Cardiac fibroblast (primary cell): ENCODE measurements around the gene G3BP2.
A peak's percentile ranks its signal among the peaks of the same experiment; 100 is the strongest.

Experiments
- DNase-seq, 2 donors: peaks; one replicate each; pipeline versions ENCODE4 v3.0.0 to v3.0.0-alpha.2; 2010; ENCODE audit warnings: low read depth in 2 of 2
- H3K4me3 ChIP-seq, 2 donors: replicated peaks in 1 of 2; 1 replicate in 1 of 2; 2 replicates in 1 of 2; pipeline ENCODE4 v1.5.1; 2011; ENCODE audit warnings: low read depth in 2 of 2, low read length in 2 of 2, mild to moderate bottlenecking in 2 of 2, moderate library complexity in 1 of 2
- TF ChIP-seq, protein P1 (sequence below): IDR thresholded peaks from one replicate; pipeline ENCODE4 v1.5.1; 2011; ENCODE audit warnings: low read depth, mild to moderate bottlenecking, low read length, inconsistent platforms

The G3BP2 gene

DNA sequence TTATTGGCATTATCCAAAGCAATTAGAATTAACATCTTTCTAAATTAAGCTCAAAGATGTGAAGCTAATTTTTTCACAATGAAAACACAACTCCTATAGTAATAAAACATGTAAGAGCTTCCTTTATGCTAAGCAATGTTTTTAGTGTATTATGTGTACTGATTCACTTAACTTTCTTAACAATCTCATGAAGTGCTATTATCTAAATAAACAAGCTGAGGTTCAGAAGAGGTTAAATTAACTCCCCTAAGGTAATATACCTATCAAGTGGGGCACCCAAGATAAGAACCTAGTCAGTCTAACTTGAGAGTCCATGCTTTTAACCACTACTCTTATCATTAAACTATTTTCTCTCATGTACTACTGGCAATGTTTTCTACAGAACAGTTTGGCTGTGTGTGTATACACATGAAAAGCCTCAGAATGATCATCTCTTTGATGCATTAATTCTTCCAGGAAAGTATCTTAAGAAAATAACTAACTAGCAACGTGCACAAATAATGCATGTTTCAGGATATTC is 13.6 kb downstream of the G3BP2 start:
- DNase-seq, result no peak
- TF ChIP-seq, protein P1, sequence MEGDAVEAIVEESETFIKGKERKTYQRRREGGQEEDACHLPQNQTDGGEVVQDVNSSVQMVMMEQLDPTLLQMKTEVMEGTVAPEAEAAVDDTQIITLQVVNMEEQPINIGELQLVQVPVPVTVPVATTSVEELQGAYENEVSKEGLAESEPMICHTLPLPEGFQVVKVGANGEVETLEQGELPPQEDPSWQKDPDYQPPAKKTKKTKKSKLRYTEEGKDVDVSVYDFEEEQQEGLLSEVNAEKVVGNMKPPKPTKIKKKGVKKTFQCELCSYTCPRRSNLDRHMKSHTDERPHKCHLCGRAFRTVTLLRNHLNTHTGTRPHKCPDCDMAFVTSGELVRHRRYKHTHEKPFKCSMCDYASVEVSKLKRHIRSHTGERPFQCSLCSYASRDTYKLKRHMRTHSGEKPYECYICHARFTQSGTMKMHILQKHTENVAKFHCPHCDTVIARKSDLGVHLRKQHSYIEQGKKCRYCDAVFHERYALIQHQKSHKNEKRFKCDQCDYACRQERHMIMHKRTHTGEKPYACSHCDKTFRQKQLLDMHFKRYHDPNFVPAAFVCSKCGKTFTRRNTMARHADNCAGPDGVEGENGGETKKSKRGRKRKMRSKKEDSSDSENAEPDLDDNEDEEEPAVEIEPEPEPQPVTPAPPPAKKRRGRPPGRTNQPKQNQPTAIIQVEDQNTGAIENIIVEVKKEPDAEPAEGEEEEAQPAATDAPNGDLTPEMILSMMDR, result no peak
- H3K4me3 ChIP-seq, result no peak overlapping the region

DNA sequence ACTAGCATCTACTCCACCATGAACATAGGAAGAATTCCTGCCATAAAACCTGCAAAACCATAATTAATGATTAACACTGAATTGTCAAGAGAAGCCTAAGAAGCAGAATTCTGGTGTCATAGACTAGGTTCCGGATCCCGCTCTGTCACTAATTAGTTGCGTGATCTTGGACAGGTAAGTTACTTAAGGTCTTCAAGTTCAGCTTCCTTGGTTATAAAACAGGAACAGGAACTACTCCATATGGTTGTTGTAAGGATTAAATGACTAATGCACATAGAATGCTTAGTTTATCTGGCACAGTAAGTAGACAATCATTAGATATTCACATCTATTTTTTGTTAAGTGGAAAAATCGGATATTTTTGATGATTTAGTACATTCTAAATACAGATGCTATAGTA is 14.3 kb downstream of the G3BP2 start:
- no peak overlapping the region for H3K4me3 ChIP-seq
- TF ChIP-seq, protein P1, result no peak
- DNase-seq, result peak; percentile 29 to 52

- no peak overlapping the region for H3K4me3 ChIP-seq
- TF ChIP-seq, protein P1, result no peak
- DNase-seq, result no peak
These were observed 17.6 kb downstream of the G3BP2 start for GRCh38 chr4:75655562-75655961.

DNA sequence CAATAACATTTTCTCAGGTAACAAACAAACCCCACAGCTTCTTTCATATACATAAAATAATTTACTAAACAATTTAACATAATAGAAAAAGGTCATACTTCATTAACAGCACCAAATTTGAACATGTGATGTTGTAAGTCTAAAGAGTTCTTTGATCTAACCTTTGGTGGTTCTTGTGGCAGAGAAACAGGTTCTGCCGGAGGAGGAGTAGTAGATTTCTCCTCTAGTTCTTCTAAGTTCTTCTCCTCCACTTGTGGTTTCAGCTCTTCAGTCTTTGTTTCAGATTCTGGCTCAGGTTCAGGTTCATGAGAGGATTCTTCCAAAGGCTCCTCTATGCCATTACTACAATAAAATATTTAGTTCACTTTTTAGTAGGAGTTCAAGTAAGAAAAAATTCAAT is 18.3 kb downstream of the G3BP2 start:
- TF ChIP-seq, protein P1, result no peak
- no peak overlapping the region for H3K4me3 ChIP-seq
- no peak for DNase-seq

DNA sequence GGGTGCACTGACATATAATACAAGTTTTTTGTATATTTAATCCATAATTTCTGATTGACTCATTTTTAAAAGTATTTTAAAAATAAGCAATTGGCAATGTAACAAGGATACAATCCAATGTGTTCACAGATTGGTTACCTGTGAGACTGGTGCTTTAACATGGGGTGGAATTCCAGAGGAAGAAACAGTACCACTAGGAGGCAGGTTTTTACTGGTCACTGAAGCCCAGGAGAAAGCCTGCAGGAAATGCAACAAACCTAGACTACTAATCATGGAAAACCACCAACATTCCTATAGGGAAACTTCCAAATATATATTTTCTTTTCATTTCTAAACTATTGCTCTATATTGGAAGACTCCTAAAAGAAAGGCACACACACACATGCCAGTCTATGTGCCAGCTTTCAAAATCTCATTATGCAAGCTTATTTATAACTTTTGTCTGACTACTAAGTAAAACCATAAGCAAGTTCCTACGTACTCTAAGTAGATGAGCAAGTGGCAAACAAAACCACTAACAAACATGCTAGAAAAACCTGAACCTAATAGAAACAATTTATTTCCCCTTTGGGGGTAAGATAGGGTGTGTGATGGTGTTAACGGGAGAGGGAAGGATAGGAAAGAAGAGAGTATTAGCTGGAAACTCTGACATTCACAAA is 19.2 kb downstream of the G3BP2 start:
- TF ChIP-seq, protein P1, result peak; percentile 51
- H3K4me3 ChIP-seq, result no peak overlapping the region
- DNase-seq, result peak; percentile 56 to 64

GRCh38 chr4:75644095-75644494 is 29.1 kb downstream of the G3BP2 start:
- no peak overlapping the region for H3K4me3 ChIP-seq
- TF ChIP-seq, protein P1, result no peak
- no peak for DNase-seq

- TF ChIP-seq, protein P1, result no peak
- H3K4me3 ChIP-seq, result no peak overlapping the region
- no peak for DNase-seq
These were observed 29.6 kb downstream of the G3BP2 start for GRCh38 chr4:75643651-75644050.
